EH (cell line): ENCODE results near the gene GPX7.
A peak's percentile ranks its signal among the peaks of the same experiment; 100 is the strongest.

Source experiments
- DNase-seq: peaks from one replicate; pipeline ENCODE4 v3.0.0-alpha.2; 2015; ENCODE audit warnings: low read depth

Gene GPX7

DNA sequence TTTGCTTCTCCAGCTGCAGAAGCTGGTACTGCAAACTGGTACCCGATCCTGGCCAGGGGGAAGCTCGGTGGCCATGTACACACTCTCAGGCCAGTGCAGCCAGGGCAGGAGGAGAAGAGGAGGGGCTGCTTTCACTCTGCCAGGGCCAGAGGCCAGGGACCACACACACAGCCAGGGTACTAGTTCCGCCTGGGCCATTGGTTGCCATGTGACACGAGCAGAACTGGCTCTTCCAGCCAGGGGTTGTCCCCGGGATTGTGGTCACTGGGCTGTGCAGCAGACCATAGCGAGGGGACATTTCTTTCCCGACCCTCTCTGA is 27.1 kb downstream of the GPX7 start:
- DNase-seq, result peak; percentile 3

DNA sequence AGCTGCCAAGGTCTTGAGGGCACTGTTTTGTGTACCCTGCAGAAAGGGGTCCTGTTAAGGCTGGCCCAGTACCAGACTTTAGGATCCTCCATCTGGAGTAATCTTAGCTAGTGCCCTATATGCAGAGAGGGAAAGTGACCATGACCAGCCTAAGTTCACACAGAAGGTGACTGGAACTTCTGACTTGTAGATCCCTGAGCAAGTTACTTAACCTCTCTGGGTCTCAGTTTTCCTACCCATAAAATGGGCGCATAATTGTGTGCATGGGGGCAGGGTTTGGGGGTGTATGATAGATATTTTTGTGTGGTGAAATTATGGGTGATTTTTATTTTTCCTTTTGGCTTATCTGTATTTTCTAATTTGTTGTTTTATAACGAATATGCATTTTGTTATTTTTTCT is 27.5 kb downstream of the GPX7 start:
- no peak for DNase-seq

GRCh38 chr1:52631759-52632331 is 29.7 kb downstream of the GPX7 start:
- peak; percentile 19 for DNase-seq

- DNase-seq, result peak; percentile 45
Measured at GRCh38 chr1:52632732-52633290, 30.6 kb downstream of the GPX7 start, which contains the start of gene SHISAL2A. SHISAL2A (plus strand) TSS chr1:52633168; CDS start chr1:52633494, 326 bp downstream.

DNA sequence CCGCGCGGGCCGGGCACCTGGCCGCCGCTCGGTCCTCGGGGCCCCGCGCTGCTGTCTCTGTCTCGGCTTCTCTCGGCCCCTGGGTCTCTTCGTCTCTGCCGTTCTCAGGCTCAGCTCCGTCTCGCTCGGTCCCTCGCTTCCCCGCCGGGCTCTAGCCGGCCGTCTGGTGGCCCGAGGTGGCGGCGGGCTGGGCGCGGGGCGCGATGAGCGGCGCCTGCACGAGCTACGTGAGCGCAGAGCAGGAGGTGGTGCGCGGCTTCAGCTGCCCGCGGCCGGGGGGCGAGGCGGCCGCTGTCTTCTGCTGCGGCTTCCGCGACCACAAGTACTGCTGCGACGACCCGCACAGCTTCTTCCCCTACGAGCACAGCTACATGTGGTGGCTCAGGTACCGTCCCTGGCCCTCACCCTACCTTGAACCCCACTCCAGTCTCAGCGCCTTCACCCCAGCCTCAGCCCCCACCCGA is 31.2 kb downstream of the GPX7 start:
- DNase-seq, result peak; percentile 18

- no peak for DNase-seq
Measured at GRCh38 chr1:52634111-52634510, 31.9 kb downstream of the GPX7 start.

DNA sequence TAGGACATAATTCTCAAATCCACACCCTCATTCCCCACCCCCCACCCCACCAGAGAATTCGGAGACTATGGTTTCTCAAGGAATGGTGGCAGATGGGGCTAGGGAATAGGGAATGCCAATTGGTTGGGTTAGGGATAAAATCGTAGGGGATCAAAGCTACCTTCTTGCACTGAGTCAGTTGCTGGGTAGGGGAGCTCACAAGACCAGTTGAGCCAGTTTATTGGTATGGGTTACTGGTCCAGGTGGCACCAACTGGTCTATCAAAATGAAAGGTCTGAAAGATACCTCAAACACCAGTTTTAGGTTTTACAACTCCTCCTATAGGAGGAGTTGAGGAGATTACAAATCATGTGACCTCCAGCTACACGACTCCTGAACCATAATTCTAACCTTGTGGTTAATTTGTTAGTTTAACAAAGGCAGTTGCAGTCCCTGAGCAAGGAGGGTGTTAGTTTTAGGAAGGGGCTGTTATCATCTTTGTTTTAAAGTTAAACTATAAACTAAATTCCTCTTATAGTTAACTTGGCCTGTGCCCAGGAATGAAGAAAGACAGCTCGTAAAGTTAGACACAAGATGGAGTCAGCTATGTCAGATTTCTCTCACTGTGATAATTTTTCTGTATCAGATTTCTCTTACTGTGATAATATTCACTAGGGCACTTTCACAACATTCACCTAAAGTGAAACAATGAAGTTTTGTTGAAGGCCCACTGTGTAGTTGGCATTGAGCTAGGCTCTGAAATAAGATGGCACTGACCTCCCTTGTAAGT is 33.3 kb downstream of the GPX7 start:
- peak; percentile 22 for DNase-seq

DNA sequence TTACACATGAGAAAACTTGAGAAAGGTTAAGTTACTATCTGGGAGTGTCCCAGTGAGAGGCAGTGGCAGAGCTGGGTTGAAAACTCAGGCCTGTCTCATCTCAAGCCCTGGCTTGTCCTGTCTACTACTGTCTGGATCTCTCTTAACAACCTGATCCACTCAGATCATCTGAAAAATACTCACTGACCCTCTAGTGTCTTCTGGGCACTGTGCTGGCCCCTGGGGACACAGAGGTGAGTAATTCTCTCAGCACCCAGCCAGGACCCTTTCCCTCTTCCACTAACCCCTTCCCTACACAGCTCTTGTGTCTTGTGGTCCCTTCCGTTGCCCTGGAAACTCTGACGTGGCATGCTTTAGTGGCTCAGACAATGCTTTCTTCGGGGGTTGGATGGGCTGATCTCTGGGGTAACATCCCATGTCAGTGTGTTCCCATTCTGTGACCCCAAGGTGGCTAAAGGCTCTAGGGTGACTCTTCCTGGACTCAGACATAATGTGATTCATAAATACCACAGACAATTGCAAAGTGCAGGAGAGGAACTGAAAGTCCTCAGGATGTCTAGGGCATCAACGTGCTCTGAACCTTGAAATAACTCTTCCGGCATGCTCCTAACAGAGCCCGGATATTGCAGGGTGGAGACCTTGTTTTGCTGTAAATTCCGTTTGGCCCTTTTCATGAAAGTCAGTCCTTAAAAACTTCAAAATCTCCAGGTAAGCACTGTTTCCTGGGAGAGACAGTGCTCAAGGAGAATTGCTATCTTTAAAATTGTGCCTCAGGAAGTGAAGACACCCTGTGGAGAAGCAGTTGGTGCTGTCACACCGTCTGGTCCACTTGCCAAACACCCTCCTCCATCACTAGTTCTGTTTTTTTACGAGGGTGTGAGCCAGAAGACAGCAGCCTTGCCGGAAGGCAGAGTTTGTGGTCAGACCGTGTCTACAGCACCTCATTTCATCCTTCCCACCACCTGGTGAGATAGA is 34.8 kb downstream of the GPX7 start:
- peak; percentile 27 for DNase-seq

- peak; percentile 42 for DNase-seq
Measured at GRCh38 chr1:52637946-52638345, 35.8 kb downstream of the GPX7 start.

DNA sequence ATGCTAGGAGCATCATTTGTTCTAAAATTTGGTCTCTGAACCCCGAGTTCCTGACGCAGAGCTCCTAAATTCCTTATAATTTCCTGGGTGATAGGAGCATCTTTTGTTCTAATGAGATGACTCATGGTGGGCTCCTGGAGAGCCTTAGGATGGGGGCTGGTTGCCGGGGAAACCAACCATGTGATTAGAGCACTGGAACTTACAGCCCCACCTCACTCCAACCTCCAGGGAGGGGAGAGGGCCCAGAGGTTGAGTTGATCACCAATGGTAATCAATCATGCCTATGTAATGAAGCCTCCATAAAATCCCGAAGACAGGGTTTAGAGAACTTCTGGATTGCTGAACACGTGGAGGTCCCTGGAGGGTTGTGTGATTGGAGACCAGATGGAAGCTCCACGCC is 38.5 kb downstream of the GPX7 start:
- DNase-seq, result no peak

DNA sequence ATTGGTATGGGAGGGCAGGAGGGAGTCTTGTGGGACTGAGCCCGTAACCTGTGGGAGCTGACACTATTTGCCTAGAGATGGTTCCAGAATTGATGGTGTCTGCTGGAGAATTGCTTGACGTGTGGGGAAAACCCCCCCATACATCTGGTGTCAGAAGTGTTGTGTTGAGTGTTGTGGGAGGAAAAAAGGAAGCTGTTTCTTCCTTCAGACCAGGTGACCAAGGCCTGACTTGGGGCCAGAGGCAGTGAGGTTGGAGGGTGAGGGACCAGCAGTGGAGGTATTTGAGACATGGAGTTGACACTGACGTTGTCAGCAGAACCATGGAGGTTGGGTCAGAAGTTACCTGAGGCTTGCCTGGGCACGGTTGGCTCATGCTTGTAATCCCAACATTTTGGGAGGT is 39.1 kb downstream of the GPX7 start:
- DNase-seq, result no peak

- DNase-seq, result no peak
Measured at GRCh38 chr1:52645261-52645660, 43.1 kb downstream of the GPX7 start.

DNA sequence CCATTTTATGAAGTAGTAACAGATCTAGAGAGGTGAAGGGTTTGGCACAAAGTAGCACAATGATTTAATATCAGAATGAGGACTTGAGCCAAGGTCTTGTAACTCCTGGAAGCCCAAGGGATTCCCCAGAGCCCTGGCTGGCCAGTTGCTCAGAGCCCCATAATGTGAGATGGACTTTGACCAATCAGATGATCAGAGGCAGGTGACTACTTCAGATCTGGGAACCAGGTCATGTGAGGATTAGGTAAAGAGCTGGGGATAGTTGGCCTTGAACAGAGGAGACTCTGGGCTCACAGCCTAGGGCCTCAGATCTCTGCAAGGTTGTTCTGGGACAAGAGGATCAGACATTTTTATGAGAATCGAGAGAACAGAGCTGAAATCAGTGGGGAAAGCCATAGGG is 49.7 kb downstream of the GPX7 start:
- DNase-seq, result no peak

- no peak for DNase-seq
Measured at GRCh38 chr1:52653207-52653849, 51.2 kb downstream of the GPX7 start.

DNA sequence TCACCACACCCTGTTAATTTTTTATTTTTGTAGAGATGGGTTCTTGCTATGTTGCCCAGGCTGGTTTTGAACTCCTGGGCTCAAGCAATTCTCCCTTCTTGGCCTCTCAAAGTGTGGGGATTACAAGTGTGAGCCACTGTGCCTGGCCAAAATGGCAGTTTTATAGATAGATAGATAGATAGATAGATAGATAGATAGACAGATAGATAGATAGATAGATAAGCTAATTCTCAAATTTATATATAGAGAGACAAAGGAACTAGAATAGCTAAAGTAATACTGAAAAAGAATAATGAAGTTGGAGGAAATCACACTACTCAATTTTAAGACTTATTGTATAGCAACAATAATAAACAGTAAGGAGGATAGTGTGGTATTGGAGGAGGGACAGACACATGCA is 51.9 kb downstream of the GPX7 start:
- DNase-seq, result no peak

GRCh38 chr1:52657702-52658101 is 55.5 kb downstream of the GPX7 start:
- no peak for DNase-seq
